HG03457 (cell line): ENCODE measurements around the gene KDM4C.
"Not testable (repeated sequence)": the region's sequence is repeated elsewhere in the genome, so short reads cannot be mapped to it uniquely, and the experiment has no call there.

Experiments
- ATAC-seq: cut with Tn5 transposase; IDR thresholded peaks from one replicate; pipeline ENCODE4 v1.9.1; 2021; ENCODE audit warnings: moderate number of reproducible peaks; ENCODE audit not compliant: unreplicated experiment

KDM4C gene

GRCh38 chr9:6802926-6803325 lies 45.2 kb downstream of the KDM4C start:
- no peak for ATAC-seq

DNA sequence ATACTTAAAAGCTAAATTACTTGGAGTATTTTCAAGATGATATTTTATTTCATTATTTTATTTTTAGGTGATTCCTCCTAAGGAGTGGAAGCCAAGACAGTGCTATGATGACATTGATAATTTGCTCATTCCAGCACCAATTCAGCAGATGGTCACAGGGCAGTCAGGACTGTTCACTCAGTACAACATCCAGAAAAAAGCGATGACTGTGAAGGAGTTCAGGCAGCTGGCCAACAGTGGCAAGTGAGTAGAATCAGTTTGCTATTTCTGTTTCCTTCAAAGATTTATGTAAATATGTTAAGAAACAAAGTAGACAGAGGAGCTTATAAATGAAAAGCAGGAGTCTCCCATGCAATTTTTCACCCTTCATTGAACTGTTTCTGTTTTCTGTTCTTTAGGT lies 47.8 kb downstream of the KDM4C start:
- ATAC-seq = no peak

- not testable (repeated sequence) for ATAC-seq
These were observed 48.5 kb downstream of the KDM4C start for GRCh38 chr9:6806318-6806717.

- ATAC-seq = not testable (repeated sequence)
These were observed 49.9 kb downstream of the KDM4C start for GRCh38 chr9:6807669-6808068.

- ATAC-seq = no peak
These were observed 53.7 kb downstream of the KDM4C start for GRCh38 chr9:6811436-6811835.

GRCh38 chr9:6816581-6816980 lies 58.8 kb downstream of the KDM4C start:
- ATAC-seq = no peak

- no peak for ATAC-seq
These were observed 60.6 kb downstream of the KDM4C start for GRCh38 chr9:6818292-6818922.

DNA sequence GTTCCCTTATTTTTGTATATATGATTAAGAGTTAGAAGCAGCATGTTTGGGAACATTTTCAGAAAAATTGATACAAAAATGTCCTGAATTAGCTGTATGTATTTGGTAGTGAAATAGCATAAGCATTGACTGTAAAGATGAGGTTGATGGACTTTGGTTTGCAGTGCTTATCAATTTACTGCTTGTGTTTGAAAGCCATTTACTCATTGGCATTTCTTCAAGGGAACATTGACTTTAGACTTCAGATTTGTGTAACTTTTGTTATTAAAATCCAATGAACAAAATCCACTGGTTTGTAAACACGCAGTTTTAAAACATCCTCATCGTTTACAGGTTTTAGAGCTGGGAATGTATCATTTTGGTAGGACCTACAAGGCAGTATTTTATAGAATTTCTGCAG lies 61.3 kb downstream of the KDM4C start:
- no peak for ATAC-seq

GRCh38 chr9:6819529-6819928 lies 61.8 kb downstream of the KDM4C start:
- ATAC-seq = no peak

DNA sequence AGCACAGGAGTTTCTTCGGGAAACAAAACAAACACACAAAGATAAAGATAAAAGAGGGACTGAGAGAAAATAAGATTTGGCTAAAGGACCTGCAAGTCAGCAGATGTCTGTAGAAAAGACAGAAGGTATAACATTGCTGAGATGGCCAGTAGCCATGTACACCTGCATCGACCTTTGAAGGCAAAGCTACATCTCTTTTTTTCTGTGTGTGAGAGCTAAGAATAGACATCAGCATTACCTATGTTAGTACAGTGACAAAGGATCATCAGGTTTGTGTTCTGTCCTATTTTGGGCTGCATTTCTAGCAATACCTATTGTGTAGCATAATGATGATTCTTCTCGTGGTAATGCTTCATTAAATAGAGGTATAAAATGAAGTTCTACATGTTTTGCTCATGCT lies 64.9 kb downstream of the KDM4C start:
- no peak for ATAC-seq

- no peak for ATAC-seq
These were observed 69.8 kb downstream of the KDM4C start for GRCh38 chr9:6827439-6828145.

GRCh38 chr9:6829027-6829426 lies 71.3 kb downstream of the KDM4C start:
- ATAC-seq = no peak

GRCh38 chr9:6829536-6829935 lies 71.8 kb downstream of the KDM4C start:
- ATAC-seq = no peak

DNA sequence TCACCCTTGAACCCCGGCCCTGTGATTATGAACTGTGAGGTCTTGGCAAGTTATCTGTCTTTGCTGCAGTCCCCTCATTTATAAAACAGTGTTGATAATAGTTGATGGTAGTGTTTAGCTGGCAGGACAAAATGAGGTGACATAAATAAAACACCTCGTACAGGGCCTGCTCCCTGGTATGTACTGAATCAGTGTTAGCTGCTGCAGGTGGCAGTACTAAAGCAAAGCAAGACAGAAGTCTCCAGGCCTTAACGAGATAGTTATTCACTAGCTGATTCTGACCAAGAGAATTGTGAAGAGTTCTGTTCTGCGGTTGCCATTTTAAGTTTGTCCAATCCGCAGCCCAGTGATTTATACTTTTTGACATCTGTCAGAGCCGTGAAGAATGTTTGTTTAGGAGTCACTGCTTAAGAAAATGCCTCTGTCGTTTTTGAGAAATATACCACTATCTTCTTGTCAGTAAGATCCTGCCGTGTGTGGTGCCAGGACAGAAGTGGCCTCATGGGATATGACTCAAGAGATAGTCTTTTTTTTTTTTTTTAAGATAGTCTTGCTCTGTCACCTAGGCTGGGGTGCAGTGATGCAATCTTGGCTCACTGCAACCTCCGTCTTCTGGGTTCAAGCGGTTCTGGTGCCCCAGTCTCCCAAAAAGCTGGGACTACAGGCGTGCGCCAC lies 75.9 kb downstream of the KDM4C start:
- no peak for ATAC-seq

- ATAC-seq = no peak
These were observed 76.5 kb downstream of the KDM4C start for GRCh38 chr9:6834306-6834705.

DNA sequence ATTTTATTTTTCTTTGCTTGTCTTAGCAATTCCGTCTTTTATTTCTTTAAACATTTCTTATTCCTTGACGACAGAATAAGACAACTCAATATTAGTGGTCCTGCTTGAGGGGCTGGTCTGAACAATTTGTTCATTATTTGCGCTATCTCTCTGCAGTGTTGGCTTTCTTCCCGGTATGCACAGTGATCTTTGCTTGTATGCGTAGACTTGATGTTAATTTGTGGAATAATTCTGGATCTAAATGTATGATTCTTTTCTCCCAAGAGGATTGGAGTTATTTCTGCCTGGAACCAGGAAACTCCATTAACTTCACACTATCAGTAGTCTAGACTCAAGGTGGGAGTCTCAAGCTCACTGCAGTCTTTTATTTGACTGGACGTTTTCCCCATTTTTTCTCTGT lies 80.4 kb downstream of the KDM4C start:
- no peak for ATAC-seq

DNA sequence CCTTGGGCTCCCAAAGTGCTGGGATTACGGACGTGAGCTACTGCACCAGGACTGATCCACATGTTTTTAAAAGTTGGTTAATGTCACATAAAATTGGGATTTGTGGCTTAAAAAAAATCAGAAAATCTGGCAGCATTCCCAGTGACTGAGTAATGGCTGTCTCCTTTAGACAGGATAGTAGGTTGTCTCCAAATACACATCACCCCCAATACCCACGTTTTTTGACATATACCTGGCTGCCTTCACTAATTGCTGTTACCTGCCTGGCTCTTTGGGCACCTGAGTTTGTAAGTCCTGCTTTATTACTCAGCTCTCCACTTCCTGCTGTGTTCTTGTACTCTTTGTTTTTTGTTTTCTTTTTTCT lies 84.8 kb downstream of the KDM4C start:
- ATAC-seq = no peak

GRCh38 chr9:6843742-6844141 lies 86.0 kb downstream of the KDM4C start:
- no peak for ATAC-seq

DNA sequence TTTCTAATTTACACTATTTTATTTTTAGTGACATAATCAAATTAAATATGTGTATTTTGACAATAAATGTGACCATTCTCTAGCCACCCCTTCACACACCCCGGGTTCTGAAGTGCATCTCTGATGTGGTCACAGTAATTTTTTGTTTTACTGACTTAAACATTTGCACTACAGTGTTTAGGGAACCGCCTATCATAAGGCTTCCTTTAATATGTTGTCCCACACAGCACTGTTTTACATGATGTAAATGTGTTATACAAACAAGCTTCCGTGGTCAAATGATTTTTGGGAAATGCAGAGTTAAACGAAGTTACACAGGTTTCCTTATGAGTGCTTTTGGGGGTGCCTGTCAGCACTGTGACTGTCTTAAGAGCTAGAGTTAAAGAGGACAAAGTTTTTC lies 86.5 kb downstream of the KDM4C start:
- ATAC-seq = no peak

DNA sequence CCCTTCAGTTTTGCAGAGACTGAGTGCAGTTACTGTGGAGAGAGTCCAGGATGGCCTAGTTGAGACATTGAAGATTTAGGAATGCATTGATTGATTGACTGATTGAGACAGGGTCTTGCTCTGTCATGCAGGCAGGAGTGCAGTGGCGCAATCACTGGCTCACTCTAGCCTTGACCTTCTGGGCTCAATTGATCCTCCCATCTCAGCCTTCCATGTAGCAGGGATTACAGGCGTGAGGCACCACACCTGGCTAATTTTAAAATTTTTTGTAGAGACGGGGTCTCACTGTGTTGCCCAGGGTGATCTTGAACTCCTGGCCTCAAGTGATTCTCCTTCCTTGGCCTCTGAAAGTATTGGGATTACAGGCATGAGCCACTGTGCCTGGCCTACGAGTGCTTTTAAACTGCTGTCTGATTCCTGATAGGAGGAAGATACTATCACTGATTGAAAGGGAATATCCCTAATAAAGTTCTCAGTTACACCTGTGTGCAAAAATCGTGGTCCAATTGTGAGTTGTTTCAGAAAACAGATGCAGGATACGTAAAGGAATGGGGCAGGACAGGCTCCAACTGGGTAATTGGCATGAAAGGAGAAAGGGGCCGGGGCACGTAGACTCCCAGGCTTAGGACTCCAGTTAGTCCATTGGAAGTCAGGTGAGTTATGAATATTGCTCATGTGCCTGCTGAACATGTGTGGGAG lies 87.5 kb downstream of the KDM4C start:
- no peak for ATAC-seq

DNA sequence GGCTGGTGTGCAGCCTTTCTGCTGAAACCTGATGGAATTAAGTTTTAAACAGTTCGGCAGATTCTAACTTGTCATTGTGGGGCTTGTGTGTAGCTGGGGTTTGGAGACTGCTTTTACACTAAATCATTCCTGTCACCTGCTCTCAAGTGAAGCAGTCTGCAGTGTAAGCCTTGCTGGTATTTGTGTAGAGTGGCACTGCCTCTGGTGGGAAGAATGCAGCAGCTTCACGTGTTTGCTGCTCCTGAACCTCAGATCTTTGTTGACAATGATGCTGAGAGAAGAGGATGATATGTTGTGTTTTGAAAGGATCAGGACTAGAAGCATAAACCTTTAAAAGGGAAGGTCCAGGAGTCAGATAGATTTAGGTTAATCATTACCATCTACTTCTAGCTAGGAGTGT lies 88.1 kb downstream of the KDM4C start:
- ATAC-seq = no peak
